IMR-90 (cell line): ENCODE measurements around the gene NNMT. TPM values are rescaled to one million over a fixed set of nuclear protein-coding genes. Genes with fewer than 3 reads are reported as not detected.

Source experiments
- ATAC-seq: fragments of 200-7000 bp; cut with Tn5 transposase; 2 replicates; pipeline ENCODE4 v1.9.1; 2020; ENCODE audit warnings: low read depth, mild to moderate bottlenecking, moderate library complexity
- BruUV-seq: library from RNA; stranded (reverse); fragments of 400-500 nt; replicated peaks from 2 replicates; lab custom pipeline; 2021; lab: Mats Ljungman, UMichigan
- CTCF ChIA-PET: fragments of 300-600 bp; formaldehyde crosslinking; extraction: SDS; loops from one replicate; lab custom pipeline; 2021; ENCODE audit warnings: antibody characterized with exemption; lab: Yijun Ruan, JAX
- POLR2A ChIA-PET: fragments of 300-600 bp; sonication (Branson Sonifier 250); formaldehyde crosslinking; loops from one replicate; lab custom pipeline; 2022; ENCODE audit warnings: antibody characterized with exemption; ENCODE audit not compliant: unreplicated experiment; lab: Charles Lee
- DNase-seq: peaks from one replicate; pipeline ENCODE4 v3.0.0; 2013
- H2AFZ ChIP-seq: replicated peaks from 2 replicates; pipeline ENCODE3; 2013; ENCODE audit warnings: low read length, mild to moderate bottlenecking; ENCODE audit not compliant: poor library complexity
- H2AK5ac ChIP-seq: 2 replicates; pipeline ENCODE4 v1.6.1; 2013; ENCODE audit warnings: low read depth, low read length, inconsistent platforms
- H2AK9ac ChIP-seq: replicated peaks from 2 replicates; pipeline ENCODE3; 2013; ENCODE audit warnings: mild to moderate bottlenecking, low read depth, low read length, moderate library complexity; ENCODE audit not compliant: poor library complexity
- H2BK120ac ChIP-seq: 2 replicates; pipeline ENCODE4 v1.6.1; 2013; ENCODE audit warnings: low read depth, low read length, inconsistent platforms
- H2BK15ac ChIP-seq: 3 replicates; pipeline ENCODE4 v1.6.1; 2013; ENCODE audit warnings: low read depth, low read length, inconsistent platforms
- H2BK20ac ChIP-seq: 2 replicates; pipeline ENCODE4 v1.6.1; 2013; ENCODE audit warnings: low read depth, mild to moderate bottlenecking, inconsistent platforms, low read length, moderate library complexity
- H2BK5ac ChIP-seq: 2 replicates; pipeline ENCODE4 v1.6.1; 2013; ENCODE audit warnings: mild to moderate bottlenecking, low read depth, low read length, inconsistent platforms; ENCODE audit not compliant: poor library complexity, severe bottlenecking
- H3K14ac ChIP-seq: replicated peaks from 2 replicates; pipeline ENCODE4 v1.6.1; 2013; ENCODE audit warnings: low read depth, low read length, inconsistent platforms
- H3K18ac ChIP-seq: 2 replicates; pipeline ENCODE4 v1.6.1; 2013; ENCODE audit warnings: low read depth, low read length, control low read depth
- H3K23ac ChIP-seq: 2 replicates; pipeline ENCODE4 v1.6.1; 2013; ENCODE audit warnings: low read depth, low read length, inconsistent platforms
- H3K27ac ChIP-seq: 2 replicates; pipeline ENCODE4 v1.5.1; 2013; ENCODE audit warnings: mild to moderate bottlenecking, control low read depth, low read length; ENCODE audit not compliant: insufficient read depth
- H3K27me3 ChIP-seq: 2 replicates; pipeline ENCODE4 v1.6.1; 2013; ENCODE audit warnings: low read length; ENCODE audit not compliant: control insufficient read depth, insufficient read depth
- H3K36me3 ChIP-seq: 2 replicates; pipeline ENCODE4 v1.6.1; 2013; ENCODE audit warnings: low read length, mixed read lengths; ENCODE audit not compliant: control insufficient read depth, insufficient read depth
- H3K4ac ChIP-seq: 2 replicates; pipeline ENCODE4 v1.6.1; 2013; ENCODE audit warnings: low read depth, low read length, inconsistent platforms
- H3K4me1 ChIP-seq: 2 replicates; pipeline ENCODE4 v1.6.1; 2013; ENCODE audit warnings: low read length, mixed read lengths; ENCODE audit not compliant: control insufficient read depth, insufficient read depth
- H3K4me2 ChIP-seq: 2 replicates; pipeline ENCODE4 v1.6.1; 2013; ENCODE audit warnings: low read depth, mild to moderate bottlenecking, control low read depth, low read length, moderate library complexity
- H3K4me3 ChIP-seq: 2 replicates; pipeline ENCODE4 v1.5.1; 2013; ENCODE audit warnings: low read depth, mild to moderate bottlenecking, control low read depth, low read length, moderate library complexity; ENCODE audit not compliant: insufficient read depth
- H3K56ac ChIP-seq: 2 replicates; pipeline ENCODE4 v1.6.1; 2013; ENCODE audit warnings: low read length, inconsistent platforms; ENCODE audit not compliant: insufficient read depth; ENCODE audit errors: extremely low read depth
- H3K79me1 ChIP-seq, 2 experiments: 2 replicates each; pipeline ENCODE4 v1.6.1; 2013; ENCODE audit warnings: low read length in 2 of 2, inconsistent platforms in 1 of 2, low read depth in 1 of 2
- H3K9ac ChIP-seq: 2 replicates; pipeline ENCODE4 v1.6.1; 2013; ENCODE audit warnings: low read depth, low read length, control low read depth
- H3K9me1 ChIP-seq: 2 replicates; pipeline ENCODE4 v1.6.1; 2013; ENCODE audit warnings: low read length, inconsistent platforms; ENCODE audit not compliant: insufficient read depth
- H3K9me3 ChIP-seq: 2 replicates; pipeline ENCODE4 v1.6.1; 2013; ENCODE audit warnings: low read length; ENCODE audit not compliant: control insufficient read depth, insufficient read depth
- H4K20me1 ChIP-seq: 2 replicates; pipeline ENCODE4 v1.6.1; 2013; ENCODE audit warnings: low read length, inconsistent platforms; ENCODE audit not compliant: insufficient read depth
- H4K5ac ChIP-seq: 2 replicates; pipeline ENCODE4 v1.6.1; 2013; ENCODE audit warnings: mild to moderate bottlenecking, low read depth, low read length, control low read depth
- H4K8ac ChIP-seq, 2 experiments: 2 replicates each; pipeline ENCODE4 v1.6.1; 2013; ENCODE audit warnings: low read depth in 2 of 2, low read length in 2 of 2, control low read depth in 1 of 2, inconsistent platforms in 1 of 2
- H4K91ac ChIP-seq: 2 replicates; pipeline ENCODE4 v1.6.1; 2013; ENCODE audit warnings: low read depth, low read length, inconsistent platforms; ENCODE audit not compliant: insufficient read depth
- BHLHE40 ChIP-seq: fragments of 150-350 bp; IDR thresholded peaks from 2 replicates; pipeline ENCODE4 v1.6.1; 2016; ENCODE audit warnings: mild to moderate bottlenecking, low read depth, low read length
- CEBPB ChIP-seq: IDR thresholded peaks from 2 replicates; pipeline ENCODE4 v1.6.1; 2012; ENCODE audit warnings: low read depth, low read length, improper control_type of control experiment
- WGBS, 2 experiments: methylation state at CpG; one replicate each; pipeline versions ENCODE4 v1.1.5 to v1.1.7; 2013; ENCODE audit warnings: missing lambda C conversion rate in 2 of 2; ENCODE audit not compliant: insufficient read length in 1 of 2; ENCODE audit errors: extremely low coverage in 2 of 2; 5-methylcytosine and 5-hydroxymethylcytosine counted together
- dilution Hi-C: fragments of 300-500 bp; cut with HindIII; formaldehyde crosslinking; loops from one replicate; pipeline ENCODE4 v1.14.3; 2018; ENCODE audit warnings: low sequenced_read_pairs; ENCODE audit not compliant: unreplicated experiment
- in situ Hi-C: fragments of 300-500 bp; cut with MboI; formaldehyde crosslinking; loops from 3 replicates; pipeline ENCODE4 v1.14.3; 2019; ENCODE audit warnings: low sequenced_read_pairs, inconsistent platforms, mixed read lengths
- intact Hi-C: fragments of 100-400 bp; cut with micrococcal nuclease; formaldehyde crosslinking; loops from 2 replicates; pipeline ENCODE4 v1.10.0; 2022
- polyA plus RNA-seq, 3 experiments: library from polyadenylated mRNA; depleted of rRNA; stranded (reverse); fragments of >200 nt; gene quantifications; 2 replicates each; pipeline ENCODE4 v1.2.3, GENCODE V29; 2012; ENCODE audit warnings: low replicate concordance in 1 of 3
- total RNA-seq: library from RNA; depleted of rRNA; stranded (reverse); fragments of >200 nt; gene quantifications from 2 replicates; pipeline ENCODE4 v1.2.3, GENCODE V29; 2012

NNMT gene
- total and polyA plus RNA-seq, 2 of the 4 experiments (the other 2 are of a cell fraction) = 79.7 to 108 TPM

DNA sequence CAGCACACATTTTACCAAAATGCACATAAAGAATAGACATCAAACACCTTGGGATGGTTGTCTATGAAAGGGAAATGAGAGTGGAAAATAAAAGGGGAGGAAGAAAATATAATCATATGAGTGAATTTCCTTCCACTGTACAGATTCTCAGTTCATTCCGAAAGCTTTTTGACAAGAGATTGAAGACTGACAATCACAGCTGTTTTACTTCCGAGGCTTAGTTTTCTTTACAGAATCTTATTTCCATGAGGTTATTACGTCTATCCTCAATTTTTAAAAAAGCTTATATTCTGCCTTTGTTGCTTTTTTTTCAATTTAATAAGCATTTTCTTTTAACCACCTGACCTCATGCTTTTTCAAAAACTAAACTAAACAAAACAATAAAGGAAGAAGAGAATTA lies 12.8 kb upstream of the NNMT start:
- in situ Hi-C loops = loop anchor here (5.0 kb wide), 1 partner anchor 469 kb away; no protein-coding TSS in a partner anchor
- H3K14ac ChIP-seq = no peak overlapping the region
- no peak for DNase-seq

More for the DNA sequence above, 12.8 kb upstream of the NNMT start:
- H2BK15ac ChIP-seq = no peak overlapping the region
- ChIA-PET CTCF (no interaction called here), POLR2A (no interaction called here)
- no peak overlapping the region for H3K23ac ChIP-seq
- no peak overlapping the region for H3K9ac ChIP-seq
- H3K79me1 ChIP-seq = no peaks in the 10 kb centered on the region
- H2BK5ac ChIP-seq = no peak overlapping the region
- dilution Hi-C loops = no loop called here
- H3K9me1 ChIP-seq = peaks cover 3% of the 10 kb centered on the region; the same call in 1 of the 2 replicates
- ATAC-seq = no peak
- H2BK120ac ChIP-seq = no peak overlapping the region
- no peak overlapping the region for H3K27ac ChIP-seq
- H2AFZ ChIP-seq = no peak overlapping the region
- H3K27me3 ChIP-seq = no peaks in the 10 kb centered on the region
- no peak overlapping the region for H2BK20ac ChIP-seq
- H3K36me3 ChIP-seq = no peaks in the 10 kb centered on the region
- no peak for TF ChIP-seq CEBPB
- TF ChIP-seq BHLHE40 = no peak
- H3K4me2 ChIP-seq = no peak overlapping the region
- H4K8ac ChIP-seq = no peak overlapping the region
- BruUV-seq = no TSS peak
- no peak overlapping the region for H4K91ac ChIP-seq
- intact Hi-C loops = loop anchor here (5.0 kb wide), 3 partner anchors 119 to 1994 kb away; partner anchors contain the start of genes C11orf71 and RBM7
- no peak overlapping the region for H2AK5ac ChIP-seq
- H3K4me1 ChIP-seq = peaks cover 18% of the 10 kb centered on the region
- no peak overlapping the region for H4K5ac ChIP-seq
- H3K4me3 ChIP-seq = no peak overlapping the region
- no peak overlapping the region for H3K18ac ChIP-seq
- H3K9me3 ChIP-seq = no peaks in the 10 kb centered on the region
- H3K4ac ChIP-seq = no peak overlapping the region
- 90% methylated on average over 2 of the region's 3 CpGs; no CpG with 5 or more reads in 1 of the 2 experiments for WGBS, 2 experiments
- H4K20me1 ChIP-seq = no peaks in the 10 kb centered on the region
- H2AK9ac ChIP-seq = no peak overlapping the region
- H3K56ac ChIP-seq = no peak overlapping the region
